Measurements from ENCODE around the gene PLA2G15.

PLA2G15 gene

GRCh38 chr16:68202091-68202519 is 43.1 kb upstream of the PLA2G15 start:
- Histone ChIP-seq H3K9me3 (ENCODE audit: control insufficient read depth, insufficient read depth, low read depth, low read length) (no peaks in the 10 kb centered on the region), H3K27ac (ENCODE audit: extremely low read depth, low read depth, low read length) (no peak overlapping the region), H3K4me1 (ENCODE audit: control insufficient read depth, insufficient read depth, low read length) (no peaks in the 10 kb centered on the region), H3K4me3 (ENCODE audit: low read depth, low read length) (no peak overlapping the region), H3K36me3 (ENCODE audit: control insufficient read depth in 2 of 2, insufficient read depth in 1 of 2, low read length in 2 of 2) (no peaks in the 10 kb centered on the region; a peak in 1 of 3 replicates)
- POLR2A ChIA-PET: no interaction called here
- CTCF ChIA-PET: no interaction called here
- TF ChIP-seq SCRT2 (tag by site-specific recombination; IDR thresholded peaks at IDR 0.05): peak; percentile 48; the same call in 1 of the 2 replicates
- no peak for TF ChIP-seq ZNF350 (tag by site-specific recombination; IDR thresholded peaks at IDR 0.05)
- 0 out of 2 replicates have a peak, but pooled peaks have one; percentile 32 for TF ChIP-seq ZNF600 (tag by site-specific recombination; IDR thresholded peaks at IDR 0.05)
- TF ChIP-seq ZNF501 (tag by site-specific recombination; IDR thresholded peaks at IDR 0.05): no peak
- peak; percentile 36; the same call in 1 of the 2 replicates for TF ChIP-seq FEZF1 (tag by site-specific recombination; IDR thresholded peaks at IDR 0.05)
- no peak for TF ChIP-seq ZNF670 (tag by site-specific recombination; IDR thresholded peaks at IDR 0.05; ENCODE audit: low read depth)
- TF ChIP-seq ZBTB20 (tag by site-specific recombination; IDR thresholded peaks at IDR 0.05): no peak
- TF ChIP-seq, protein P1, sequence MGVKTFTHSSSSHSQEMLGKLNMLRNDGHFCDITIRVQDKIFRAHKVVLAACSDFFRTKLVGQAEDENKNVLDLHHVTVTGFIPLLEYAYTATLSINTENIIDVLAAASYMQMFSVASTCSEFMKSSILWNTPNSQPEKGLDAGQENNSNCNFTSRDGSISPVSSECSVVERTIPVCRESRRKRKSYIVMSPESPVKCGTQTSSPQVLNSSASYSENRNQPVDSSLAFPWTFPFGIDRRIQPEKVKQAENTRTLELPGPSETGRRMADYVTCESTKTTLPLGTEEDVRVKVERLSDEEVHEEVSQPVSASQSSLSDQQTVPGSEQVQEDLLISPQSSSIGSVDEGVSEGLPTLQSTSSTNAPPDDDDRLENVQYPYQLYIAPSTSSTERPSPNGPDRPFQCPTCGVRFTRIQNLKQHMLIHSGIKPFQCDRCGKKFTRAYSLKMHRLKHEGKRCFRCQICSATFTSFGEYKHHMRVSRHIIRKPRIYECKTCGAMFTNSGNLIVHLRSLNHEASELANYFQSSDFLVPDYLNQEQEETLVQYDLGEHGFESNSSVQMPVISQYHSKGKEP (tag by site-specific recombination; IDR thresholded peaks at IDR 0.05): peak; percentile 94
- no peak for TF ChIP-seq ZFP37 (tag by site-specific recombination; IDR thresholded peaks at IDR 0.05)
- no peak for TF ChIP-seq ZNF174 (tag by site-specific recombination; IDR thresholded peaks at IDR 0.05)
- no peak; the same call in 1 of the 2 replicates for TF ChIP-seq ZNF121 (tag by site-specific recombination; IDR thresholded peaks at IDR 0.05)
- no peak for TF ChIP-seq ZNF354C (tag by site-specific recombination; IDR thresholded peaks at IDR 0.05; ENCODE audit: borderline replicate concordance, low read depth)
- no peak for TF ChIP-seq ZNF555 (tag by site-specific recombination; conservative IDR thresholded peaks at IDR 0.05)
- TF ChIP-seq TSHZ1 (tag by site-specific recombination; IDR thresholded peaks at IDR 0.05; ENCODE audit: borderline replicate concordance): no peak
- no peak for TF ChIP-seq ZNF791 (tag by site-specific recombination; IDR thresholded peaks at IDR 0.05)
- no peak for TF ChIP-seq KLF9 (tag by site-specific recombination; IDR thresholded peaks at IDR 0.05; ENCODE audit: low read depth)
- no peak for TF ChIP-seq ZNF416 (tag by site-specific recombination; IDR thresholded peaks at IDR 0.05)
- TF ChIP-seq, protein P2, sequence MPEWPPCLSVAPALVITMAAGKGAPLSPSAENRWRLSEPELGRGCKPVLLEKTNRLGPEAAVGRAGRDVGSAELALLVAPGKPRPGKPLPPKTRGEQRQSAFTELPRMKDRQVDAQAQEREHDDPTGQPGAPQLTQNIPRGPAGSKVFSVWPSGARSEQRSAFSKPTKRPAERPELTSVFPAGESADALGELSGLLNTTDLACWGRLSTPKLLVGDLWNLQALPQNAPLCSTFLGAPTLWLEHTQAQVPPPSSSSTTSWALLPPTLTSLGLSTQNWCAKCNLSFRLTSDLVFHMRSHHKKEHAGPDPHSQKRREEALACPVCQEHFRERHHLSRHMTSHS (tag by site-specific recombination; IDR thresholded peaks at IDR 0.05): no peak
- TF ChIP-seq ZNF621 (tag by site-specific recombination; IDR thresholded peaks at IDR 0.05): no peak
- no peak for TF ChIP-seq SETDB1 (IDR thresholded peaks at IDR 0.05; ENCODE audit: insufficient read length, low read length)
- TF ChIP-seq ZNF704 (tag by site-specific recombination; IDR thresholded peaks at IDR 0.05): no peak
- no peak for TF ChIP-seq YY1 (tag by site-specific recombination; IDR thresholded peaks at IDR 0.05)
- TF ChIP-seq ZNF548 (tag by site-specific recombination; IDR thresholded peaks at IDR 0.05): no peak
- no peak for TF ChIP-seq ZNF391 (tag by site-specific recombination; IDR thresholded peaks at IDR 0.05; ENCODE audit: borderline replicate concordance, low read depth)
- TF ChIP-seq GFI1B (tag by site-specific recombination; IDR thresholded peaks at IDR 0.05): no peak
- TF ChIP-seq ZNF658 (tag by site-specific recombination; IDR thresholded peaks at IDR 0.05): no peak
- 0 out of 2 replicates have a peak, but pooled peaks have one; percentile 16 for TF ChIP-seq SCRT1 (tag by site-specific recombination; IDR thresholded peaks at IDR 0.05; ENCODE audit: borderline replicate concordance)
- TF ChIP-seq ZNF274 (IDR thresholded peaks at IDR 0.05; ENCODE audit: low read length): no peak
- TF ChIP-seq ZNF274 (tag by site-specific recombination; IDR thresholded peaks at IDR 0.05; ENCODE audit: borderline replicate concordance): no peak
- no peak for TF ChIP-seq ZNF2 (tag by site-specific recombination; IDR thresholded peaks at IDR 0.05)
- TF ChIP-seq ZNF707 (tag by site-specific recombination; IDR thresholded peaks at IDR 0.05): no peak
- no peak for TF ChIP-seq ZNF677 (tag by site-specific recombination; IDR thresholded peaks at IDR 0.05)
- TF ChIP-seq ZNF645 (tag by site-specific recombination; IDR thresholded peaks at IDR 0.05): no peak

Data from HEK293 (cell line).